ENCODE measurements around the gene ST6GAL1.

The ST6GAL1 gene

DNA sequence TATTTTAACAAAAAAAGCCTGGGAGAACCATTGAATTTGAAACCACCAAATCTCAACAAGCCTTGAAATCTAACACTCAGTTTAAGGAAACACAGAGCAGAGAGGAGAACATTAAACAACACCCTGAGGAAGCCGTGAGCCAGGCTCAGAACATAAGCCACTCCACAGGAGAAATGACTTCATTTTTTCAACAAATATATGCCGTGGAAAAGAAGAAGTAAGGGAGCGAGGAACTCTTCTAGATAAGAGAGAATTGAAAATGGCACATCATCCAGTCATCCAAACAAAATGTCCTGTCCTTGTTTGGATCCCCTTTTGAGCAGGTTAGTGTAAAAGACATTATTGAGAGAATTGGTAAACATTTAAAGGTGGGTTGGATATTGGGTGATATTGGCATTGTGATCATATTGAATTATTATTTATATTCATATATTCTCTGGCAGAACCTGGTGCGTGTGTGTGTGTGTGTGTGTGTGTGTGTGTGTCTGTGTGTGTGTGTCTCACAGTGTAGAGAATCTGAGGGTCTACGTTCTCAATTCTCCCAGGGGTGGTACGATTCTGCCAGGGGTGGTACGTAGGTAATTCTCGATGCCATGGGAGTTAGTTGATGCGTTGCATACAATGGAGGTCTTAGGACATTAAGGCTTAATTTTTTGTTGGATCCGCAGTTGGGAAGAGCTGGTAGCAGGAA, 94.4 kb downstream of the ST6GAL1 start:
- TF ChIP-seq, protein P1, sequence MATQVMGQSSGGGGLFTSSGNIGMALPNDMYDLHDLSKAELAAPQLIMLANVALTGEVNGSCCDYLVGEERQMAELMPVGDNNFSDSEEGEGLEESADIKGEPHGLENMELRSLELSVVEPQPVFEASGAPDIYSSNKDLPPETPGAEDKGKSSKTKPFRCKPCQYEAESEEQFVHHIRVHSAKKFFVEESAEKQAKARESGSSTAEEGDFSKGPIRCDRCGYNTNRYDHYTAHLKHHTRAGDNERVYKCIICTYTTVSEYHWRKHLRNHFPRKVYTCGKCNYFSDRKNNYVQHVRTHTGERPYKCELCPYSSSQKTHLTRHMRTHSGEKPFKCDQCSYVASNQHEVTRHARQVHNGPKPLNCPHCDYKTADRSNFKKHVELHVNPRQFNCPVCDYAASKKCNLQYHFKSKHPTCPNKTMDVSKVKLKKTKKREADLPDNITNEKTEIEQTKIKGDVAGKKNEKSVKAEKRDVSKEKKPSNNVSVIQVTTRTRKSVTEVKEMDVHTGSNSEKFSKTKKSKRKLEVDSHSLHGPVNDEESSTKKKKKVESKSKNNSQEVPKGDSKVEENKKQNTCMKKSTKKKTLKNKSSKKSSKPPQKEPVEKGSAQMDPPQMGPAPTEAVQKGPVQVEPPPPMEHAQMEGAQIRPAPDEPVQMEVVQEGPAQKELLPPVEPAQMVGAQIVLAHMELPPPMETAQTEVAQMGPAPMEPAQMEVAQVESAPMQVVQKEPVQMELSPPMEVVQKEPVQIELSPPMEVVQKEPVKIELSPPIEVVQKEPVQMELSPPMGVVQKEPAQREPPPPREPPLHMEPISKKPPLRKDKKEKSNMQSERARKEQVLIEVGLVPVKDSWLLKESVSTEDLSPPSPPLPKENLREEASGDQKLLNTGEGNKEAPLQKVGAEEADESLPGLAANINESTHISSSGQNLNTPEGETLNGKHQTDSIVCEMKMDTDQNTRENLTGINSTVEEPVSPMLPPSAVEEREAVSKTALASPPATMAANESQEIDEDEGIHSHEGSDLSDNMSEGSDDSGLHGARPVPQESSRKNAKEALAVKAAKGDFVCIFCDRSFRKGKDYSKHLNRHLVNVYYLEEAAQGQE (IDR thresholded peaks at IDR 0.05; ENCODE audit: low read depth) = no peak
- no peak for TF ChIP-seq YY1 (IDR thresholded peaks at IDR 0.05; ENCODE audit: low read depth)

DNA sequence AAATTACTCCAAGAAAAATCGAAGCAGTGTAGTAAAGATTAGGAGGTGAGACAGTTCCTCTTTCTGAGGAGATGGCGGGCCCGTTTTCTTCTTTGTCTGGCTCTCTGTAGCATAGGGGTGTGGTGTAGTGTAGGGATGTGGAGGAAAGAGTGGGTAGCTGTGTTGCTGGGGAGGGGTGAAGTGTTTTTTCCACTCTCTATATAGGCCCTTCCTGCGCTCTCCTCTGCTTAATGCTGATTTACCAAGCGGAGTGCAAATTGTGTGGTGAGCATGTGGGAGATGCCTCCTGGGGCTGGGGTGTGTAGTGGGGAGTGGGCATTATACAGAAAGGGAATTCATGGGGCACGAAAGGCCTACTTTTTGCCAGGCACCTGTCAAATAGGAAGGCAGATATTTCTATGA, 94.9 kb downstream of the ST6GAL1 start:
- TF ChIP-seq TEAD4 (IDR thresholded peaks at IDR 0.05) = no peak
- no peak for TF ChIP-seq EP300 (IDR thresholded peaks at IDR 0.05; ENCODE audit: borderline replicate concordance)
- no peak for TF ChIP-seq TAF1 (IDR thresholded peaks at IDR 0.05; ENCODE audit: low read depth)
- TF ChIP-seq EGR1 (IDR thresholded peaks at IDR 0.05) = no peak
- TF ChIP-seq RAD21 (IDR thresholded peaks at IDR 0.05; ENCODE audit: low read depth) = no peak
- no peak for TF ChIP-seq NFIC (IDR thresholded peaks at IDR 0.05)
- TF ChIP-seq USF1 (IDR thresholded peaks at IDR 0.05) = no peak
- TF ChIP-seq CEBPB (IDR thresholded peaks at IDR 0.05) = no peak
- no peak for TF ChIP-seq ZBTB7A (IDR thresholded peaks at IDR 0.05; ENCODE audit: low read depth)
- no peak for TF ChIP-seq CREB1 (IDR thresholded peaks at IDR 0.05; ENCODE audit: low read depth)
- TF ChIP-seq TCF12 (IDR thresholded peaks at IDR 0.05; ENCODE audit: low read depth) = no peak
- TF ChIP-seq, protein P1 (IDR thresholded peaks at IDR 0.05; ENCODE audit: low read depth) = no peak
- no peak for TF ChIP-seq FOXM1 (IDR thresholded peaks at IDR 0.05; ENCODE audit: borderline replicate concordance, low read depth)
- TF ChIP-seq YY1 (IDR thresholded peaks at IDR 0.05; ENCODE audit: low read depth) = no peak
- TF ChIP-seq, protein P2, sequence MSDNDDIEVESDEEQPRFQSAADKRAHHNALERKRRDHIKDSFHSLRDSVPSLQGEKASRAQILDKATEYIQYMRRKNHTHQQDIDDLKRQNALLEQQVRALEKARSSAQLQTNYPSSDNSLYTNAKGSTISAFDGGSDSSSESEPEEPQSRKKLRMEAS (IDR thresholded peaks at IDR 0.05) = no peak

- TF ChIP-seq CEBPB (IDR thresholded peaks at IDR 0.05) (no peak), TAF1 (IDR thresholded peaks at IDR 0.05; ENCODE audit: low read depth) (no peak), USF1 (IDR thresholded peaks at IDR 0.05) (no peak), FOXM1 (IDR thresholded peaks at IDR 0.05; ENCODE audit: borderline replicate concordance, low read depth) (no peak)
Observed at GRCh38 chr3:187025656-187026316, 95.5 kb downstream of the ST6GAL1 start.

GRCh38 chr3:187026317-187026670, 96.0 kb downstream of the ST6GAL1 start:
- TF ChIP-seq ZBTB7A (IDR thresholded peaks at IDR 0.05; ENCODE audit: low read depth) (no peak), CEBPB (IDR thresholded peaks at IDR 0.05) (no peak), RAD21 (IDR thresholded peaks at IDR 0.05; ENCODE audit: low read depth) (no peak), CREB1 (IDR thresholded peaks at IDR 0.05; ENCODE audit: low read depth) (no peak), TEAD4 (IDR thresholded peaks at IDR 0.05) (no peak), EGR1 (IDR thresholded peaks at IDR 0.05) (no peak), FOXM1 (IDR thresholded peaks at IDR 0.05; ENCODE audit: borderline replicate concordance, low read depth) (no peak), YY1 (IDR thresholded peaks at IDR 0.05; ENCODE audit: low read depth) (no peak), NFIC (IDR thresholded peaks at IDR 0.05) (no peak), TAF1 (IDR thresholded peaks at IDR 0.05; ENCODE audit: low read depth) (no peak), EP300 (IDR thresholded peaks at IDR 0.05; ENCODE audit: borderline replicate concordance) (no peak), TCF12 (IDR thresholded peaks at IDR 0.05; ENCODE audit: low read depth) (no peak), USF1 (IDR thresholded peaks at IDR 0.05) (no peak)
- TF ChIP-seq, protein P1 (IDR thresholded peaks at IDR 0.05; ENCODE audit: low read depth) = no peak
- TF ChIP-seq, protein P2 (IDR thresholded peaks at IDR 0.05) = no peak

All from Ishikawa (cell line).